CD4-positive, alpha-beta T cell treated with Interleukin-15 for 4 hours (primary cell): ENCODE results near the gene PMM1.
"Not testable (repeated sequence)": the region's sequence is repeated elsewhere in the genome, so short reads cannot be mapped to it uniquely, and the experiment has no call there.

Experiments
- DNase-seq: peaks from one replicate; pipeline ENCODE4 v3.0.0-alpha.2; 2020; ENCODE audit warnings: low spot score

Gene PMM1

GRCh38 chr22:41589391-41590241 lies at the start of gene PMM1:
Gene PMM1, minus strand, starts transcription at chr22:41589840. Its CDS starts 35 bp downstream, at chr22:41589805.
- peak; percentile 100 for DNase-seq

GRCh38 chr22:41638748-41639147 lies 49.1 kb upstream of the PMM1 start:
- DNase-seq: no peak

- DNase-seq: no peak
These were observed 48.5 kb upstream of the PMM1 start for GRCh38 chr22:41638124-41638523.

- DNase-seq: not testable (repeated sequence)
These were observed 48.0 kb upstream of the PMM1 start for GRCh38 chr22:41637623-41638022.

- DNase-seq: no peak
These were observed 46.8 kb upstream of the PMM1 start for GRCh38 chr22:41636467-41636866.

- DNase-seq: not testable (repeated sequence)
These were observed 45.0 kb upstream of the PMM1 start for GRCh38 chr22:41634610-41635009.

GRCh38 chr22:41631615-41632014 lies 42.0 kb upstream of the PMM1 start:
- not testable (repeated sequence) for DNase-seq

- not testable (repeated sequence) for DNase-seq
These were observed 41.5 kb upstream of the PMM1 start for GRCh38 chr22:41631115-41631514.

GRCh38 chr22:41625577-41625976 lies 35.9 kb upstream of the PMM1 start:
- DNase-seq: no peak

- no peak for DNase-seq
These were observed 32.2 kb upstream of the PMM1 start for GRCh38 chr22:41621911-41622179.

GRCh38 chr22:41621099-41621910 lies 31.7 kb upstream of the PMM1 start, which contains the start of gene XRCC6:
Gene XRCC6, plus strand, starts transcription at chr22:41621295. Its CDS starts 710 bp downstream, at chr22:41622005.
- peak; percentile 100 for DNase-seq

GRCh38 chr22:41620589-41621098 lies 31.0 kb upstream of the PMM1 start, which contains the start of gene DESI1:
Gene DESI1, minus strand, starts transcription at chr22:41621043. Its CDS starts 204 bp downstream, at chr22:41620839.
- DNase-seq: no peak

- peak; percentile 12 for DNase-seq
These were observed 30.4 kb upstream of the PMM1 start for GRCh38 chr22:41619979-41620588.

GRCh38 chr22:41613456-41613855 lies 23.8 kb upstream of the PMM1 start:
- no peak for DNase-seq

GRCh38 chr22:41612603-41613306 lies 23.1 kb upstream of the PMM1 start:
- DNase-seq: no peak

GRCh38 chr22:41608386-41608785 lies 18.7 kb upstream of the PMM1 start:
- DNase-seq: no peak

GRCh38 chr22:41603873-41604332 lies 14.3 kb upstream of the PMM1 start:
- DNase-seq: peak; percentile 71

GRCh38 chr22:41600976-41601375 lies 11.3 kb upstream of the PMM1 start:
- DNase-seq: no peak

- no peak for DNase-seq
These were observed 9.4 kb upstream of the PMM1 start for GRCh38 chr22:41598891-41599635.

- no peak for DNase-seq
These were observed 8.4 kb upstream of the PMM1 start for GRCh38 chr22:41598081-41598480.

GRCh38 chr22:41597635-41597953 lies 8.0 kb upstream of the PMM1 start:
- DNase-seq: no peak
